ENCODE data around the gene PLEKHH1. TPM values are rescaled to one million over a fixed set of nuclear protein-coding genes. Genes with fewer than 3 reads are reported as not detected.

PLEKHH1 gene
- total RNA-seq, 2 experiments from 2014 or later = 0.53 to 0.63 TPM

DNA sequence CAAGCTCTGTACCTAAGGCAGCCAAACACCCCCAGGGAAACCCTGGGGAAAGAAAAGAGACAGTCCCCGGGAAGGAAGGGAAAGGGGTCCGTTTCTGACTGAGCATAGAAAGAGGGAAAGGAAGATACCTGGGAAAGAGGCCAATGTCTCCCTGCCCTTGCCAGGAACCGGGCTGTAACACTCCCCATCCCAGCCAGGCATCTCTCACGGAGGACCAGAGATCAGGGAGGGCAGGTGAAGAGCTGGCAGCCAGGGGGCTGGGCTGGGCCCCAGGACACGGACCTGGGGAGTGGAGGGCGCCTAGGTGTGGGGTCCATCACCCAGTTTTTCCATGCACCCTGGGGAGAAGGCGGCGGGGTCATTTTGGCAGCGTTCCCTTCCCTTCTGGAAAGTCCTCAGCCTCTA is 18.9 kb upstream of the PLEKHH1 start:
- Mint-ChIP-seq H3K36me3 (ENCODE audit: low read depth) (no peaks in the 10 kb centered on the region), H3K4me1 (peaks cover 13% of the 10 kb centered on the region), H3K27me3 (peaks cover 53% of the 10 kb centered on the region), H3K27ac (no peak overlapping the region), H3K9me3 (no peaks in the 10 kb centered on the region), H3K4me3 (peak overlapping the region; percentile 80)
- DNase-seq = no peak
- POLR2A ChIA-PET = interaction anchor here (1.3 kb wide), 1 partner anchor 26 kb away, joined by 8 read pairs; the partner anchor contains the start of gene TMEM229B
- CTCF ChIA-PET = interaction anchor here (0.5 to 1.9 kb wide), 3 partner anchors 13 to 105 kb away, joined by 3 to 8 read pairs (median 4); no protein-coding TSS in a partner anchor

GRCh38 chr14:67514650-67515385 is 18.3 kb upstream of the PLEKHH1 start:
- Mint-ChIP-seq H3K4me3 (peak overlapping the region; percentile 80), H3K27ac (no peak overlapping the region), H3K27me3 (peaks cover 56% of the 10 kb centered on the region), H3K9me3 (no peaks in the 10 kb centered on the region), H3K36me3 (ENCODE audit: low read depth) (no peaks in the 10 kb centered on the region), H3K4me1 (peaks cover 13% of the 10 kb centered on the region)
- CTCF ChIA-PET = interaction anchor here (0.5 to 1.9 kb wide), 2 partner anchors 12 to 67 kb away, joined by 4 to 8 read pairs; no protein-coding TSS in a partner anchor
- DNase-seq = peak; percentile 67
- POLR2A ChIA-PET = interaction anchor here (1.3 to 1.8 kb wide), 3 partner anchors 27 to 85 kb away, joined by 5 to 8 read pairs (median 6); partner anchors contain the start of genes PIGH and TMEM229B

DNA sequence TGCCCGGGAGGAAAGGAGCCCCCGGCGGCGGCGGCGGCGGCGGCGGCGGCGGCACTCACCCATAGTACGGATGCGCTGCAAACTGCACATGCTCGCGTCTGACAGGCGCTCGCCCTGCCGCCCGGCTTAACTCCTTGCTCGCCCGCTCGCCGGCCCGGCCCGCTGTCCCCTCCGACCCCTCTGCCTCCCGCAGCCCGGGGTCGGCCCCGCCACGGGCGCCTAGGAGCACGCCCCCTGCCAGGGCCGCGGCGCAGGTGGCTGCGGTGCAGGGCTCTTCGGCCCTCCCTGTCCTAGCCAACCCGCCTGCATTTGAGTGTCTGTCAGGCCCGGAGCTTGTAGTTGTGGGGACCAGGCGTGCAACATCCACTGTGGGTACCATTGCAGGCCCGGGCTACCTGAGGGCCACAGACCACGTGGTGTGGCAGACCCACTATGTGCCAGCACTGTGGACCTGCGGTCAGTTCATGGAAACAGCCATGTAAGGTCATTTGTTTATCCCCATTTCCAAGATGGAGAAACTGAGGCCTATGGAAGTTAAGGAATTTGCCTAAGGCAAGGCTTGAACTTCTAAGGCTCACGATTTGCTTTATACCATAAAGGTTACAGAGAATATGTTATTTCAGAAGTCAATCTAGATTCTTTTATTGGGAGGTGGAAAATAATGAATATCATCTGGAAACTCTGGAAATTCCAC is 17.6 kb upstream of the PLEKHH1 start:
- no peaks in the 10 kb centered on the region for H3K36me3 Mint-ChIP-seq (ENCODE audit: low read depth)
- peak; percentile 29 for DNase-seq
- H3K27me3 Mint-ChIP-seq = peaks cover 56% of the 10 kb centered on the region
- no peaks in the 10 kb centered on the region for H3K9me3 Mint-ChIP-seq
- peak overlapping the region; percentile 59 for H3K4me3 Mint-ChIP-seq
- CTCF ChIA-PET = no interaction called here
- POLR2A ChIA-PET = interaction anchor here (1.7 to 1.8 kb wide), 2 partner anchors 28 to 84 kb away, joined by 5 to 6 read pairs; partner anchors contain the start of gene PIGH
- H3K27ac Mint-ChIP-seq = no peak overlapping the region
- peaks cover 13% of the 10 kb centered on the region for H3K4me1 Mint-ChIP-seq

DNA sequence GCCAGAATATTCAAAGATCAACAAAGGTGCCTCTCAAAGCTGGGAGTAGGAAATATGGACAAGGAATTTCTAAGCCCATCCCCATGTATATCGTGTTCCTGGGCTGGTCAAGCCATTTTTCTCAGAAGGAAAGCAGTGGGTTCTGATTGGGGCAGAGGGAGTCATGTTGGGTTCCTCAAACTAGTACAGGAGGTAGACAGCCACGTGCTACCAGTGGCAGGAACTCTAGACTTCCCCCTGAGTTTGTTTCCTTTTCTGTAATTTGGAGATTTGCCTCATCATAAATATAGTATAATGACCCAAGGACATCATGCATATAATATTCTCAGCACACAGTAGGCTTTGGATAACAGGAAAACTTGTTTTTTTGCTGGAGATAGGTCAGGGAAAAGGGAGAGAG is 16.4 kb upstream of the PLEKHH1 start:
- no peaks in the 10 kb centered on the region for H3K36me3 Mint-ChIP-seq (ENCODE audit: low read depth)
- H3K27me3 Mint-ChIP-seq = peaks cover 54% of the 10 kb centered on the region
- no peaks in the 10 kb centered on the region for H3K9me3 Mint-ChIP-seq
- ChIA-PET CTCF (interaction anchor here (1.2 to 2.1 kb wide), 4 partner anchors 9 to 83 kb away, joined by 3 to 12 read pairs (median 4); no protein-coding TSS in a partner anchor), POLR2A (interaction anchor here (1.7 to 1.8 kb wide), 2 partner anchors 29 to 83 kb away, joined by 5 to 6 read pairs; partner anchors contain the start of gene PIGH)
- DNase-seq = no peak
- H3K4me1 Mint-ChIP-seq = peaks cover 13% of the 10 kb centered on the region
- peak overlapping the region; percentile 4 for H3K4me3 Mint-ChIP-seq
- no peak overlapping the region for H3K27ac Mint-ChIP-seq

DNA sequence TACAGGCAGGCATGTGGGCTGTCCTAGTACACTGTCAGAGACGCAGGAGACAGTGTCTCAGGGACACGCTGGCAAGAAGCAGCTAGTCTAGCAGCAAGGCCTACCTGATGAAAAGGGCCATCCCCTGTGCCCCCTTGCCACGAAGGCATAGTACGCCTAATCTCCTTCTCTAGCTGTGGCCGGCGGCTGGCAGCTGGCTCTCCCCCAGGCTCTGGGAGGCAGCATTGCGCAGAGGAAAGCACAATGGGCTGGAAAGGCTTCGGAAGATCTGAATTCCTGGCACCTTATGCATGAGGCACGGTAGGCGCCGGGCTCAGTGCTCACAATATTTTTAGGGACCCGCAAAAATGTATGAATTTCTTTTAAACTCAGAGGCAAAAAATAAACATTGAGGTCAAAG is 16.0 kb upstream of the PLEKHH1 start:
- peaks cover 13% of the 10 kb centered on the region for H3K4me1 Mint-ChIP-seq
- no peak overlapping the region for H3K27ac Mint-ChIP-seq
- no peaks in the 10 kb centered on the region for H3K9me3 Mint-ChIP-seq
- no peaks in the 10 kb centered on the region for H3K36me3 Mint-ChIP-seq (ENCODE audit: low read depth)
- CTCF ChIA-PET = interaction anchor here (1.2 to 2.1 kb wide), 4 partner anchors 9 to 82 kb away, joined by 3 to 12 read pairs (median 4); no protein-coding TSS in a partner anchor
- H3K27me3 Mint-ChIP-seq = peaks cover 55% of the 10 kb centered on the region
- no peak for DNase-seq
- H3K4me3 Mint-ChIP-seq = no peak overlapping the region
- POLR2A ChIA-PET = no interaction called here

- DNase-seq = no peak
- H3K36me3 Mint-ChIP-seq (ENCODE audit: low read depth) = no peaks in the 10 kb centered on the region
- peaks cover 10% of the 10 kb centered on the region for H3K4me1 Mint-ChIP-seq
- H3K9me3 Mint-ChIP-seq = no peaks in the 10 kb centered on the region
- ChIA-PET POLR2A (interaction anchor here (1.5 kb wide), 1 partner anchor 9 kb away, joined by 3 read pairs; no protein-coding TSS in a partner anchor), CTCF (no interaction called here)
- H3K27ac Mint-ChIP-seq = no peak overlapping the region
- H3K27me3 Mint-ChIP-seq = peaks cover 68% of the 10 kb centered on the region
- no peak overlapping the region for H3K4me3 Mint-ChIP-seq
Observed at GRCh38 chr14:67519406-67519805, 13.7 kb upstream of the PLEKHH1 start.

GRCh38 chr14:67520482-67520881 is 12.6 kb upstream of the PLEKHH1 start:
- Mint-ChIP-seq H3K4me3 (no peak overlapping the region), H3K27me3 (peaks cover 73% of the 10 kb centered on the region), H3K36me3 (ENCODE audit: low read depth) (no peaks in the 10 kb centered on the region), H3K4me1 (peaks cover 7% of the 10 kb centered on the region), H3K9me3 (no peaks in the 10 kb centered on the region), H3K27ac (no peak overlapping the region)
- DNase-seq = no peak
- CTCF ChIA-PET = no interaction called here
- POLR2A ChIA-PET = interaction anchor here (1.5 kb wide), 1 partner anchor 11 kb away, joined by 3 read pairs; no protein-coding TSS in a partner anchor

DNA sequence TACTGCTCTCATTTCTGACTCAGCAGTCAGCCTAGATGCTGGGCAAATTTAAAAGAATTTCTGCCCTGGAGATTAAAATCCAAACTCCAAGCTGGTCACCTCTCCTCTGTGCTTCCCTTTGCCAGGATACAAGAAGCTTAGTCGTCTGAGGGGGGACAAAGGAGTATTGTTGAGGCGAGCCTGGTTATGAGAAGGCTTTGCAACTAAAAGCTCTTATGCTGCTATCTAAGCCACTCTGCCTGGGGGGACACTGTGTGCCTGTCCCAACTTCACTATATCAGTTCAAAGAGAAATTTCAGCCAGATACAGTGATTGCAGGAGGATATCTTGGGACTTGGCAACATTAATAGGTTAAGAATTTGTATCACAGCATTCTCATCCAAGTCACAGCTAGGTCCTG is 10.8 kb upstream of the PLEKHH1 start:
- H3K36me3 Mint-ChIP-seq (ENCODE audit: low read depth) = no peaks in the 10 kb centered on the region
- no peak overlapping the region for H3K27ac Mint-ChIP-seq
- H3K9me3 Mint-ChIP-seq = no peaks in the 10 kb centered on the region
- POLR2A ChIA-PET = no interaction called here
- DNase-seq = no peak
- H3K4me3 Mint-ChIP-seq = no peak overlapping the region
- CTCF ChIA-PET = no interaction called here
- no peaks in the 10 kb centered on the region for H3K4me1 Mint-ChIP-seq
- peaks cover 69% of the 10 kb centered on the region for H3K27me3 Mint-ChIP-seq

- H3K4me1 Mint-ChIP-seq = no peaks in the 10 kb centered on the region
- H3K27ac Mint-ChIP-seq = no peak overlapping the region
- H3K27me3 Mint-ChIP-seq = peaks cover 64% of the 10 kb centered on the region
- DNase-seq = no peak
- ChIA-PET POLR2A (no interaction called here), CTCF (interaction anchor here (2.1 kb wide), 1 partner anchor 96 kb away, joined by 7 read pairs; no protein-coding TSS in a partner anchor)
- no peaks in the 10 kb centered on the region for H3K36me3 Mint-ChIP-seq (ENCODE audit: low read depth)
- no peaks in the 10 kb centered on the region for H3K9me3 Mint-ChIP-seq
- no peak overlapping the region for H3K4me3 Mint-ChIP-seq
Observed at GRCh38 chr14:67523764-67524633, 9.1 kb upstream of the PLEKHH1 start.

GRCh38 chr14:67524634-67524963 is 8.5 kb upstream of the PLEKHH1 start:
- no peak for DNase-seq
- no peaks in the 10 kb centered on the region for H3K36me3 Mint-ChIP-seq (ENCODE audit: low read depth)
- peaks cover 63% of the 10 kb centered on the region for H3K27me3 Mint-ChIP-seq
- no peak overlapping the region for H3K4me3 Mint-ChIP-seq
- ChIA-PET POLR2A (no interaction called here), CTCF (interaction anchor here (2.1 kb wide), 1 partner anchor 97 kb away, joined by 7 read pairs; no protein-coding TSS in a partner anchor)
- H3K27ac Mint-ChIP-seq = no peak overlapping the region
- H3K4me1 Mint-ChIP-seq = no peaks in the 10 kb centered on the region
- H3K9me3 Mint-ChIP-seq = no peaks in the 10 kb centered on the region

DNA sequence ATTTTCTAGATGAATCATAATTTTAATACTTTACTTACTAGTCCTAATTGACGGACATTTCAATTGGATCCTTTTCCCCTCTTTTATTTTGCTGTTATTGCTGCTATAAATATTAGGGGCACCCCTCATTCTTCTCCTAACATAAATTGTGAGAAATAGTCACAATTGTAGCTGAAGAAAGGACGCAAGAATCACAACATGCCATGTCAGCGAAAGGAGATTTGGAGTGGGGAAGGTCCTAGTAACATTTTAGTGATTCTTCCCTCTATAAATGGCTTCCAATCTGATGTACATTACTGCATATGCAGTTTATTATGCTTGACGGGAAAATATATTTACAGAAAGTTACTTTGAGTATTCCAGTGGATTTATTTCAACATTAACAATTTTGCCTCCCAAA is 7.7 kb upstream of the PLEKHH1 start:
- no peaks in the 10 kb centered on the region for H3K36me3 Mint-ChIP-seq (ENCODE audit: low read depth)

DNA sequence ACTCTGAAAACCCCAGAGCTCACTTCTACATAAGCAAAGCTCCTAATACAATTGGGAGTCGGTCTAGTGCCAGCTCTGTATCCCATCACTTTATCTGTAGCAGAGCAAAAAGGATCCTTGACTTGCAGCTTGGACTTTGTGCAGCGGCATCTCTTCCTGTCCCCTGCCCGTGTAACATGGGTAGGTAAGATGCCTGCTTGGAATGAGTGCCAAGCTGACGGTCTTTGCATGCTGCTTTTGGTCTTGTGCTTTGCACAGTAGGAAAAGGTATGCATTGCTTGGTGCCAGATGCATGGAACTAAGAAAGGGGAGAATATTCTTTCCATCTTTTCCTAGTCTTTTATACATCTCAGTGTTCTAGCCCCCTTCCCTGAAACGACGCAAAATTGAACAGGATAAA is 6.9 kb upstream of the PLEKHH1 start:
- Mint-ChIP-seq H3K4me3 (no peak overlapping the region), H3K9me3 (no peaks in the 10 kb centered on the region), H3K4me1 (no peaks in the 10 kb centered on the region), H3K27ac (no peak overlapping the region), H3K36me3 (ENCODE audit: low read depth) (no peaks in the 10 kb centered on the region), H3K27me3 (peaks cover 64% of the 10 kb centered on the region)
- DNase-seq = no peak
- CTCF ChIA-PET = interaction anchor here (0.7 to 3.5 kb wide), 17 partner anchors 9 to 180 kb away, joined by 3 to 42 read pairs (median 5); partner anchors contain the start of gene PIGH
- POLR2A ChIA-PET = interaction anchor here (1.4 kb wide), 1 partner anchor 45 kb away, joined by 5 read pairs; no protein-coding TSS in a partner anchor

More for the DNA sequence above, 7.7 kb upstream of the PLEKHH1 start:
- ChIA-PET CTCF (interaction anchor here (1.1 to 3.5 kb wide), 6 partner anchors 8 to 181 kb away, joined by 3 to 42 read pairs (median 10); no protein-coding TSS in a partner anchor), POLR2A (no interaction called here)
- H3K27ac Mint-ChIP-seq = no peak overlapping the region
- H3K9me3 Mint-ChIP-seq = no peaks in the 10 kb centered on the region
- H3K27me3 Mint-ChIP-seq = peaks cover 62% of the 10 kb centered on the region
- no peak overlapping the region for H3K4me3 Mint-ChIP-seq
- H3K4me1 Mint-ChIP-seq = no peaks in the 10 kb centered on the region
- DNase-seq = no peak
